ENCODE data around the gene LMO1. TPM values are rescaled to one million over a fixed set of nuclear protein-coding genes. Genes with fewer than 3 reads are reported as not detected.
A peak's percentile ranks its signal among the peaks of the same experiment; 100 is the strongest.

The LMO1 gene
- total and polyA plus RNA-seq, 9 of the 15 experiments (the other 6 are each of a cell fraction or from before 2014, with no cell fraction given): not detected

DNA sequence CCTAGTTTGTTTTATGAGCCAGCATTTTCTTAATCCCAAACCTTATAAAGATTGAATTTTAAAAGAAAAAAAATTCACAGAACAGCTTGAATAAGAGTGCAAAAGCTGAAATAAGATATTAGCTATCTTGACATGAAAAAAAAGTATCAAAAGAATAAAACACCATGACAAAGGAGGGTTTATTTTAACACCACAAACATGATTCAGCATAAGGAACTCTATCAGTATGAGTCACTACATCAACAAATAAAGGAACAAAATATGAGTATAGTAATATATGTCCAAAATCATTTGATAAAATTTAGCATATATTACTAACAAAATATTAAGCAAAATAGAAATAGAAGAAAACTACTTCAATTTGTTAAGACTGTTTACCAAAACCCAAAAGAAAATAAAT is 9.6 kb upstream of the LMO1 start (continued):
- TF ChIP-seq ZNF24 (IDR thresholded peaks at IDR 0.05) (no peak), ATF1 (CRISPR knock-in tag; IDR thresholded peaks at IDR 0.05) (no peak), ATF1 (tag; IDR thresholded peaks at IDR 0.05) (no peak), ERF (CRISPR knock-in tag; IDR thresholded peaks at IDR 0.05) (no peak), ZNF586 (CRISPR knock-in tag; conservative IDR thresholded peaks at IDR 0.05) (no peak), CBFA2T2 (conservative IDR thresholded peaks at IDR 0.05) (no peak), ZNF316 (IDR thresholded peaks at IDR 0.05) (peak; percentile 30; the same call in 1 of the 2 replicates), SAP30 (IDR thresholded peaks at IDR 0.05; ENCODE audit: borderline replicate concordance, insufficient read depth, low read depth, low read length, poor library complexity, severe bottlenecking) (no peak), CBX8 (IDR thresholded peaks at IDR 0.05; ENCODE audit: borderline replicate concordance, extremely low read depth, low read depth, low read length, poor library complexity, severe bottlenecking) (no peak), HDAC2 (IDR thresholded peaks at IDR 0.05) (no peak)
- TF ChIP-seq, protein P1, sequence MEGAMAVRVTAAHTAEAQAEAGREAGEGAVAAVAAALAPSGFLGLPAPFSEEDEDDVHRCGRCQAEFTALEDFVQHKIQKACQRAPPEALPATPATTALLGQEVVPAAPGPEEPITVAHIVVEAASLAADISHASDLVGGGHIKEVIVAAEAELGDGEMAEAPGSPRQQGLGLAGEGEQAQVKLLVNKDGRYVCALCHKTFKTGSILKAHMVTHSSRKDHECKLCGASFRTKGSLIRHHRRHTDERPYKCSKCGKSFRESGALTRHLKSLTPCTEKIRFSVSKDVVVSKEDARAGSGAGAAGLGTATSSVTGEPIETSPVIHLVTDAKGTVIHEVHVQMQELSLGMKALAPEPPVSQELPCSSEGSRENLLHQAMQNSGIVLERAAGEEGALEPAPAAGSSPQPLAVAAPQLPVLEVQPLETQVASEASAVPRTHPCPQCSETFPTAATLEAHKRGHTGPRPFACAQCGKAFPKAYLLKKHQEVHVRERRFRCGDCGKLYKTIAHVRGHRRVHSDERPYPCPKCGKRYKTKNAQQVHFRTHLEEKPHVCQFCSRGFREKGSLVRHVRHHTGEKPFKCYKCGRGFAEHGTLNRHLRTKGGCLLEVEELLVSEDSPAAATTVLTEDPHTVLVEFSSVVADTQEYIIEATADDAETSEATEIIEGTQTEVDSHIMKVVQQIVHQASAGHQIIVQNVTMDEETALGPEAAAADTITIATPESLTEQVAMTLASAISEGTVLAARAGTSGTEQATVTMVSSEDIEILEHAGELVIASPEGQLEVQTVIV (CRISPR knock-in tag; IDR thresholded peaks at IDR 0.05; ENCODE audit: borderline replicate concordance): no peak
- TF ChIP-seq, protein P2, sequence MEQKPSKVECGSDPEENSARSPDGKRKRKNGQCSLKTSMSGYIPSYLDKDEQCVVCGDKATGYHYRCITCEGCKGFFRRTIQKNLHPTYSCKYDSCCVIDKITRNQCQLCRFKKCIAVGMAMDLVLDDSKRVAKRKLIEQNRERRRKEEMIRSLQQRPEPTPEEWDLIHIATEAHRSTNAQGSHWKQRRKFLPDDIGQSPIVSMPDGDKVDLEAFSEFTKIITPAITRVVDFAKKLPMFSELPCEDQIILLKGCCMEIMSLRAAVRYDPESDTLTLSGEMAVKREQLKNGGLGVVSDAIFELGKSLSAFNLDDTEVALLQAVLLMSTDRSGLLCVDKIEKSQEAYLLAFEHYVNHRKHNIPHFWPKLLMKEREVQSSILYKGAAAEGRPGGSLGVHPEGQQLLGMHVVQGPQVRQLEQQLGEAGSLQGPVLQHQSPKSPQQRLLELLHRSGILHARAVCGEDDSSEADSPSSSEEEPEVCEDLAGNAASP (IDR thresholded peaks at IDR 0.05): no peak
